ENCODE data around the gene TNFAIP2. TPM values are rescaled to one million over a fixed set of nuclear protein-coding genes. Genes with fewer than 3 reads are reported as not detected.

TNFAIP2 gene
- total RNA-seq, 1 experiment from 2014 or later: 20.5 TPM

DNA sequence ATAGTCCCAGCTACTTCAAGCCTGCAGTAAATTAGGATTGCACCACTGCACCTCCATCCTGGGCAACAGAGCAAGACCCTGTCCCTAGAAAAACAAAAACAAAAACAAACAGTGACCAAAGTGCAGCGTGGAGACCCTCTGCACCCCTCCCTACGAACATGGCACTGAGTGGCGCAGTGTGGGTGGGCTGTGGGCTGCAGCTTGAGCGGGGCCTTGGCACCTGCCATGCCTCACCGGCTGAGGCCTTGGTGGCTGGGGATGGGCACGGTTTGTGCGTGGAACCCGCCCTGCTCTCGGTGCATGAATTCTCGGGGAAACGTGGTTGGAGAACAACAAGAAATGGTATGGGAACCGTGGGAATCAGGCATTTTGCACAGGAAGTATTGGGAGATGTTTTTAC is 60.8 kb downstream of the TNFAIP2 start:
- no peak for DNase-seq (ENCODE audit: low read depth)

DNA sequence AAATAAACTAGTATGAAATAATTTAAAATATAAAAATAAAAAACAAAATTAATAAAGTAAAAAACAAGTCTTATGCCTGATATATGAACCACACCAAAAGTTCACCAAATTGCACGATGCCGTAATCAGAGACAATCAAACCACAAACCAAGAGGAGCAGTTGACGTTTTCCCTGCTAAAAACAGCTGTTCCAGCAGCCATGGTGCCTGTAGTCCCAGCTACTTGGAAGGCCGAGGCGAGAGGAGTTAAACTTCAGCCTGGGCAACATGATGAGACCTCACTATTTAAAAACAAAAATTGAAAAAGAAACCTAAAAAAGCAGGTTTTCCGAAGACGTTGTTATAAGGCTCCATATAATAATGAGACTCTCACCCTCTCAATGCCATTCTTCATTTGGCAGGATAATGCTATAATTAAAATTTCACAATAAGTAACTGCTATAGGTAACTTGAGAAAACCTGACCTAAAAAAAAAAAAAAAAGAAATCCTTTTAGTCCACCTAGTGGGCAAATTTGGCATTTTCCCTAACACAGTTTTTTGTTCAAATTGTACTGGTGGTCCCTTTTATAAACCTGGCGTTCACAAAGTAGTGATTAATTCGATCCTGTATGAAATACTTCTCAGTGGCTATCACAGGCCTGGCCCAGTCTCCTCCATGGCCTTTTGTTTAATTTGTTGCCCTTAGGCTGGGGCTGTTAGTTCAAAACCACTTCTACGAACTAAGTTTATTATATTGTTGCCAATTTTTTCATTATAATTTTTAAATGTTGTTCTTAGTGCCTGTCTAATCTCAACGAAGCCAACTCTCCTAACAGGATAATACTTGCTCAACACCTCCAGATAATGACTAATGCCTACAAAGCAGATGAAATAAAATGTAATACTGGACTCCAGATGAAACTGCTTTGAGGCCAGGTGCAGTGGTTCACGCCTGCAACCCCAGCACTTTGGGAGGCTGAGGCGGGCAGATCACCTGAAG is 62.1 kb downstream of the TNFAIP2 start:
- DNase-seq (ENCODE audit: low read depth): peak; percentile 32

DNA sequence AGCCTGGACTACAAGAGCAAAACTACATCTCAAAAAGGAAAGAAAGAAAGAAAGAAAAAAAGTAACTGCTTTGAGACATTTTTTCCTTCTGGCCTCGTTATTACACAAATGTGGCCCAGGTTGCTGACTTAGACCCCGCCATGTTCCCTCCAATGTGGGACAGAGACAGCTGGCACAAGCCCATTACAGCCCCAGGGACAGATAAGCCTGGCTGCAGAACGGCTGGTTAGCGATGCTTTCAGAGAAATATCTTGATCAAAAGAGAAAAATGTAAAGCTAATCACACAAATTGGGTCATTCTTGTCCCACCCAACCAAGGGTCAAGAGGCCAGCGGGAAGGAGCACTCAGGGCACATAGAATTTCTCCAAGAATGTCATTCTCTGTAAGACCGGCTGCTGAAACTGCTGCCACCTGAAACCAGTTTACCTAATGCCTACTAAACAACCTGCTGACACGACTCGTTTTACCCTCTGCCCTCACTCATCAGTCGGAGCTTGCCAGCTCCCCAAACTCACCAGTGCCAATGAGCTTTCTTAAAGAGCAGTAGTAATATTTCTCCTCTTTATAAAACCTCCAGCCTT is 63.1 kb downstream of the TNFAIP2 start:
- DNase-seq (ENCODE audit: low read depth): no peak

Other genes starting within 250 kb of the TNFAIP2 start
- not detected in 2 replicates for gene AMN, start 200.8 kb upstream of the TNFAIP2 start, total RNA-seq (2014; rRNA removed; shearing (Covaris generic))
- 22.0 and 23.8 TPM in 2 replicates for gene CDC42BPB, start 65.9 kb upstream of the TNFAIP2 start, total RNA-seq (2014; rRNA removed; shearing (Covaris generic))
- gene LBHD2, start 39.3 kb upstream of the TNFAIP2 start, total RNA-seq (2014; rRNA removed; shearing (Covaris generic)): not detected in 2 replicates
- not detected in 2 replicates for gene EXOC3L4, start 28.7 kb upstream of the TNFAIP2 start, total RNA-seq (2014; rRNA removed; shearing (Covaris generic))
- gene EIF5, start 210.8 kb downstream of the TNFAIP2 start, total RNA-seq (2014; rRNA removed; shearing (Covaris generic)): 103 and 123 TPM in 2 replicates